ENCODE results near the gene SP3. TPM values are rescaled to one million over a fixed set of nuclear protein-coding genes. Genes with fewer than 3 reads are reported as not detected.

The SP3 gene
- total RNA-seq, 2 experiments from 2014 or later = 115 to 150 TPM

DNA sequence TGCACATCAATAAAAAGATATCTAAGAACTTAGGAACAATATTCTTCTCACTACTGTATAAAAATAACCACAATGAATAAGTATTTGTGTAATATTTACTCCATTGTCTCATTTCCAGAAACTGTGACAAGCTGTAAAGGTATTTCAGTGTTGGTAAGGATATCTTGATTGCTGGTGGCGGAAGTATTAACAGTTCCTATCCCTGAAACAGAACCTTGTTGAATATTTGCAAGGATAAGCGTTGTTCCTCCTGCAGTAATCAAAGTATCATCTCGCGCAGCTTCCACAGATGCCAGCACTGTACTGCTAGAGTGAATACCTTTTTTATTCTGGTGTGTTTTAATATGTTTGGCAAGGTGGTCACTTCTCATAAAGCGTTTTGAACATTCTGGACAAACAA lies 55.3 kb downstream of the SP3 start:
- no peaks in the 10 kb centered on the region for H3K9me3 ChIP-seq (ENCODE audit: low read length)
- CTCF ChIA-PET (ENCODE audit: unreplicated experiment) = no interaction called here
- H2AFZ ChIP-seq (ENCODE audit: low read length) = no peak overlapping the region
- H3K79me2 ChIP-seq (ENCODE audit: insufficient read depth, low read depth, low read length) = peaks cover 18% of the 10 kb centered on the region; the same call in 1 of the 2 replicates
- no peak for TF ChIP-seq EZH2phosphoT487 (IDR thresholded peaks at IDR 0.05; ENCODE audit: borderline replicate concordance, low read depth, low read length)
- TF ChIP-seq, protein P1, sequence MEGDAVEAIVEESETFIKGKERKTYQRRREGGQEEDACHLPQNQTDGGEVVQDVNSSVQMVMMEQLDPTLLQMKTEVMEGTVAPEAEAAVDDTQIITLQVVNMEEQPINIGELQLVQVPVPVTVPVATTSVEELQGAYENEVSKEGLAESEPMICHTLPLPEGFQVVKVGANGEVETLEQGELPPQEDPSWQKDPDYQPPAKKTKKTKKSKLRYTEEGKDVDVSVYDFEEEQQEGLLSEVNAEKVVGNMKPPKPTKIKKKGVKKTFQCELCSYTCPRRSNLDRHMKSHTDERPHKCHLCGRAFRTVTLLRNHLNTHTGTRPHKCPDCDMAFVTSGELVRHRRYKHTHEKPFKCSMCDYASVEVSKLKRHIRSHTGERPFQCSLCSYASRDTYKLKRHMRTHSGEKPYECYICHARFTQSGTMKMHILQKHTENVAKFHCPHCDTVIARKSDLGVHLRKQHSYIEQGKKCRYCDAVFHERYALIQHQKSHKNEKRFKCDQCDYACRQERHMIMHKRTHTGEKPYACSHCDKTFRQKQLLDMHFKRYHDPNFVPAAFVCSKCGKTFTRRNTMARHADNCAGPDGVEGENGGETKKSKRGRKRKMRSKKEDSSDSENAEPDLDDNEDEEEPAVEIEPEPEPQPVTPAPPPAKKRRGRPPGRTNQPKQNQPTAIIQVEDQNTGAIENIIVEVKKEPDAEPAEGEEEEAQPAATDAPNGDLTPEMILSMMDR (conservative IDR thresholded peaks at IDR 0.05; ENCODE audit: low read length) = no peak
- no peak for DNase-seq (ENCODE audit: low spot score)
- no peaks in the 10 kb centered on the region for H3K9me2 ChIP-seq (ENCODE audit: insufficient read depth, low read length)
- no TSS peak for BruUV-seq (replicated peaks)
- H3K4me2 ChIP-seq (ENCODE audit: low read length) = no peak overlapping the region
- no peak overlapping the region for H3K27ac ChIP-seq (ENCODE audit: low read depth, low read length, poor library complexity, severe bottlenecking)
- H4K20me1 ChIP-seq (ENCODE audit: insufficient read depth, low read length) = peaks cover 5% of the 10 kb centered on the region; the same call in 1 of the 2 replicates
- no peak overlapping the region for H3K4me3 ChIP-seq (ENCODE audit: low read depth, low read length, poor library complexity, severe bottlenecking)
- POLR2A ChIA-PET = interaction anchor here (1.1 to 2.0 kb wide), 2 partner anchors 10 to 12 kb away, joined by 4 to 5 read pairs; no protein-coding TSS in a partner anchor
- no peaks in the 10 kb centered on the region for H3K4me1 ChIP-seq (ENCODE audit: insufficient read depth, low read length, poor library complexity, severe bottlenecking)
- peaks cover 96% of the 10 kb centered on the region for H3K36me3 ChIP-seq (ENCODE audit: insufficient read depth, low read length)
- intact Hi-C loops (cut with micrococcal nuclease; ENCODE audit: unreplicated experiment) = no loop called here

DNA sequence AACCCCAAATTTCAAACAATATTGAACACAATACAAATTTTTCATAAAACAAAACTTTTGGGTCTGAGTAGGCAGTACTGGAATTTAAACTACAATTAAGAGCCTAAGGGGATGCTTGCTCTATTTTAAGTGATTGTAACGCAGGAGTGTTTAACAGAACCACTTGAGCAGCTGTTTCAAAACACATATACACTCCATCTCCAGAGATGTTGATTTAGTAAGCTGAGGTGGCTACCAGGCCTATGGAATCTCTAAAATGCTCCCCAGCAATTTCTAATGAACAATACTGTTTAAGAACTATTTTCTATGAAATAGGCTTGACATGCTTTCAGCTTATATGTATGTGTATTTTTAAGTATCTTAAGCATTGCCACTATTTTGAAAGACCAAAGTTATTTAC lies 58.5 kb downstream of the SP3 start:
- Histone ChIP-seq H3K9me3 (ENCODE audit: low read length) (no peaks in the 10 kb centered on the region), H3K27ac (ENCODE audit: low read depth, low read length, poor library complexity, severe bottlenecking) (no peak overlapping the region), H3K9me2 (ENCODE audit: insufficient read depth, low read length) (no peaks in the 10 kb centered on the region), H4K20me1 (ENCODE audit: insufficient read depth, low read length) (no peaks in the 10 kb centered on the region), H3K4me3 (ENCODE audit: low read depth, low read length, poor library complexity, severe bottlenecking) (no peak overlapping the region), H2AFZ (ENCODE audit: low read length) (no peak overlapping the region), H3K36me3 (ENCODE audit: insufficient read depth, low read length) (peaks cover 73% of the 10 kb centered on the region), H3K4me1 (ENCODE audit: insufficient read depth, low read length, poor library complexity, severe bottlenecking) (no peaks in the 10 kb centered on the region), H3K4me2 (ENCODE audit: low read length) (no peak overlapping the region), H3K79me2 (ENCODE audit: insufficient read depth, low read depth, low read length) (no peaks in the 10 kb centered on the region; the same call in 1 of the 2 replicates)
- BruUV-seq (replicated peaks) = no TSS peak
- DNase-seq (ENCODE audit: low spot score) = no peak
- TF ChIP-seq, protein P1 (conservative IDR thresholded peaks at IDR 0.05; ENCODE audit: low read length) = no peak
- no peak for TF ChIP-seq EZH2phosphoT487 (IDR thresholded peaks at IDR 0.05; ENCODE audit: borderline replicate concordance, low read depth, low read length)
- intact Hi-C loops (cut with micrococcal nuclease; ENCODE audit: unreplicated experiment) = no loop called here
- CTCF ChIA-PET (ENCODE audit: unreplicated experiment) = no interaction called here
- POLR2A ChIA-PET = interaction anchor here (0.5 to 0.6 kb wide), 2 partner anchors 70 to 411 kb away, joined by 3 to 4 read pairs; no protein-coding TSS in a partner anchor

DNA sequence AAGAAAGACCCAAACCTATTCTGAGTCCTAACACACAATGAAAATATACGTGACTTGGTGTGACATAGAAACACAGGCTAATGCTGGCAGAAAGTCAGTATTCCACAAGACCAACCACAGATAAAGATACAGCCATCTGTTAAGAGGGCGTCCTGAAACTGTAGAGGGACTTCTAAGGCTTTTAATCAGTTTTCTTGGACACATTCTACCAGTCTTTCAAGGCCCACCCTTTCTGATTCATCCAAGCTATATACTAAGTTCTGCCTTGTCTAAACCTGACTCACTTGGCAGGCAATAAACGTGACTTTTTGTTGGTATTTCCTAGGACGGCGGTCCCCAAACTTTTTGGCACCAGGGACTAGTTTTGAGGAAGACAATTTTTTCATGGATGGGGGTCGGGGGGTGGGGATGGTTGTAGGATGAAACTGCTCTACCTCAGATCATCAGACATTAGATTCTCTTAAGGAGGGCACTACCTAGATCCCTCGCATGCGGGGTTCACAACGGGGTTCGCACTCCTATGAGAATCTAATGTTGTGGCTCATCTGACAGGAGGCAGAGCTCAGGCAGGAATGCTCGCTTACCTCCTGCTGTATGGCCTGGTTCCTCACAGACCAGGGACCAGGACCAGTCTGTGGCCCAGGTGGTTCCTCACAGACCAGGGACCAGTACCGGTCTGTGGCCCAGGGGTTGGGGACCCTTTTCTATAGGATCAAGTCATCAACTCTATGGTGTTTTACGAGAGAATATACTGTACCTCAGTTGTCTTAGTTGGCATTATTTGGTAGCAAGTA lies 61.4 kb downstream of the SP3 start:
- DNase-seq (ENCODE audit: low spot score) = no peak
- CTCF ChIA-PET (ENCODE audit: unreplicated experiment) = no interaction called here
- Histone ChIP-seq H3K79me2 (ENCODE audit: insufficient read depth, low read depth, low read length) (no peaks in the 10 kb centered on the region; the same call in 1 of the 2 replicates), H3K9me2 (ENCODE audit: insufficient read depth, low read length) (no peaks in the 10 kb centered on the region), H3K4me3 (ENCODE audit: low read depth, low read length, poor library complexity, severe bottlenecking) (no peak overlapping the region), H3K36me3 (ENCODE audit: insufficient read depth, low read length) (peaks cover 45% of the 10 kb centered on the region), H4K20me1 (ENCODE audit: insufficient read depth, low read length) (peaks cover 1% of the 10 kb centered on the region; the same call in 1 of the 2 replicates), H2AFZ (ENCODE audit: low read length) (no peak overlapping the region), H3K4me2 (ENCODE audit: low read length) (no peak overlapping the region), H3K4me1 (ENCODE audit: insufficient read depth, low read length, poor library complexity, severe bottlenecking) (peaks cover 15% of the 10 kb centered on the region), H3K9me3 (ENCODE audit: low read length) (no peaks in the 10 kb centered on the region), H3K27ac (ENCODE audit: low read depth, low read length, poor library complexity, severe bottlenecking) (no peak overlapping the region)
- TF ChIP-seq, protein P1 (conservative IDR thresholded peaks at IDR 0.05; ENCODE audit: low read length) = no peak
- no peak for TF ChIP-seq EZH2phosphoT487 (IDR thresholded peaks at IDR 0.05; ENCODE audit: borderline replicate concordance, low read depth, low read length)
- POLR2A ChIA-PET = no interaction called here
- intact Hi-C loops (cut with micrococcal nuclease; ENCODE audit: unreplicated experiment) = no loop called here
- no TSS peak for BruUV-seq (replicated peaks)
